NCI-H2171 (cell line): Measurements from ENCODE around the gene IPO7.

ENCODE experiments used
- DNase-seq: peaks from one replicate; lab custom pipeline; 2025; lab: John Stamatoyannopoulos, UW

IPO7 gene

DNA sequence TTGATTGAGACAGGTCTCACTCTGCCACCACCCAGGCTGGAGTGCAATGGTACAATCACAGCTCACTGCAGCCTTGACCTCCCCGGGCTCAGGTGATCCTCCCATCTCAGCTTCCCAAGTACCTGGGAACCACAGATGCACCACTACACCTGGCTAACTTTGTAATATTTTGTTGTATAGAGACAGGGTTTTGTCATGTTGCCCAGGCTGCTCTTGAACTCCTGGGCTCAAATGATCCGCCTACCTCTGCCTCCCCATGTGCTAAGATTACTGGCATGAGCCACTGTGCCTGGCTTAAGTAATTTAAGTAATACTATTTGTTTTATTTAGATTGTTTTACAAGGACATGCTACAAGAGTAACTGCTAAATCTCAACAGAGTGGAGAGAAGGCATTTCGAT lies 109.9 kb downstream of the IPO7 start:
- no peak for DNase-seq

- DNase-seq = no peak
Measured at GRCh38 chr11:9495803-9496514, 111.5 kb downstream of the IPO7 start.
